ENCODE data around the gene CACNA2D3.

Gene CACNA2D3

DNA sequence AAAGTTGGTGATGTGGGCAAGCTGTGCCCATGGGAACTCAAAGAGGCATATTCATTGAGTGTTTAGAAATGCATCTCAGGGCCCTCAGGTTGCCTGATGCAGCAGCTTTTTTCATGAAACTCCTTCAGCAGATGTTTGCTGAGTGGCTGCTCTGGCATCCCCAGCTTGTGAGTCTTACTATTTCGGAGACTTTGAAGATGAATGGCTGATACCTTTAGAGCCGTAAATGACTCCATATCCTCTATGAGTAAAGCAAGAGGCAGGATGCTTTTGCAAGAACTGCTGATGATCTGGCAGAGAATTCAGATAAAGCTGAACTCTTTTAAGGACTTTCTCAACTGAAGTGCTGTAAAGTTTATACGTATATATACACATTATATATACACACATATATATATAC lies 384.3 kb downstream of the CACNA2D3 start:
- no peak for DNase-seq

DNA sequence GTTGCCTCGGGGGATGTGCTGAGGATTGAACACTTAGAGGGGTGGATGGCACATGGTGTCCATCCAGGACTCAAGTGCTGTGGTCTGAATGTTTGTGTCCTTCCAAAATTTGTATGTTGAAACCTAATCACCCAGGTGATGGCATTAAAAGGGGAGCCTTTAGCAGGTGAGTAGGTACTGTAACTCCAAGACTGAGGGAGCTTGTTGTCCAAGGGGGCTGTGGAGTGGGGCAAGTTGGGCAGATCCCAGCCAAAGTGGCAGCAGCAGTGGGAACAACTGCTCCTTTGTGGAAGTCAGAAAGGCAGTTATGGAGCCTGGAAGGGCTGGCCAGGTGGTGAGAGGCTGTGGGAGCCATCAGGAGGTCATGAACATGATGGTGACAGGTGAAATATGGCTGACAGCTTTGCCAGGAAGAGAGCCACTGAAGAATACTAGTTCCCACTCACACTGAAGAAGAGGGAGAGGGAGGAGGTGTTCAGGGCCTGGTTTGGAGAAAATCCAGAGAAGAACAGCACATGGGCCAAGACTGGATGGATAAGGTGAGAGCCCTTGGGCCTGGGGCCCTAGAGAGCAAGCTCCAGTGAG lies 385.6 kb downstream of the CACNA2D3 start:
- no peak for DNase-seq

DNA sequence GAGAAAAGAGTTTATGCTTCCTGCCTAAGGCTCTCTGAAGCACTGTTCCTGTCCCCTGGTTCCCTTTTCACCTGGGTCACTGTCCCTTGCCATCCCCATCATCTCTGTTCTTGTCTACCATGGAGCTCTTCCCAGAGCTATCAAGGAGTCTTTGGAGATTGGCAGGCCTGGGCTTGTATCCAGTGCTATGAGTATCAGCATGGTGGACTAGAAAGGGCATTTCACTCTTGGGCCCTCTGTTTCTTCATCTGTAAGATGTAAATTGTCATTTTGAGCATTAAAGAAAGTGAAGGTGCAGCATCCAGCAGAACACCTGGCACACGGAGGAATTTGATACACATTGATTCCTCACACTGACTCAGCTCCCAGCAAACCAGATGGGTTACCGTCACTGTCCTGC lies 388.2 kb downstream of the CACNA2D3 start:
- no peak for DNase-seq

DNA sequence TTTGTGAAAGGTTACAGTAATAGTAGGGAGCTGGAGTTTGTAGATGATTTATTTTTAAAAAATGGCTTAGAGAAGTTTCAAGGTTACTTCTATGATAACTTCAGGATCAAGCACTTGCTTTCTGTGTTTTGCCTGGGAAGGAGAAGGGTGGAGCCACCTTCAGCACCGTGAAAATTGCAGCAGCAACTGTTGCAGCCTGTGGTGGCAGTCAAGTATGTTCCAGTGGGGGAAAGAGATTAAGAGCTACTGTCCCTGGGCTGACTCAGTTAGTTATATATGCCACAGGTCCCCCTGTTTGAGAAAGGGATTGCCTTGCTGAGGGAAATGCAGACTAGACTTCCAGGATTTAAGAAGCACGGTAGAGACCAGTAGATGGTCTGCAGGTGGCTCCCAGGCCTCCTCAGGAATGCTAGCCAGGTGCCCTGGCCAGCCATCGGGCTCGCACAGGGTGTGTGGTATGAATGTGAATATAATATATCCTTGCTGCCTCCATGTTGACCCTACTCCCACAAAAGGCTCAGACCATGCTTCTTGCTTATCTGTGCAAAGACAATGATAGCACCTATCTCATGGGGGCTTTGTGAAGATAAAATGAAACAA lies 389.5 kb downstream of the CACNA2D3 start:
- DNase-seq = no peak

DNA sequence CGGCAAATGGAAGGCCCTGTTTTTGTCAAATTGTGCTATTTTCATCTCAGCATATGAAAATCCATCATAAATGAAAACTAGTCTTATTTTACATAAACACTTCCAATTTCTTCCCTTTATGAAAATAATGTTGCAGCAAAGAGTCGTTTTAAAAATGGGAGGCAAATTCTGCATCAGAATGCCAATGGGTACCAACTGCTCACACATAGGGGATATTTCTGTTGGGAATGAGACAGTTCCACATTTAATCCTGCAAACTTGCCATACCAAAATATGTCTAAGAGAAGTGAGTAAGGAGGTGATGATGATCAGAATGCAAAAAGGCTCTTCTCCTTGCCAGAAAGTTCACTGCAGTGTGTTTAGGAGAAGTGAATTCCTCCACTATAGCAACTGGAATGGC lies 391.7 kb downstream of the CACNA2D3 start:
- DNase-seq = no peak

DNA sequence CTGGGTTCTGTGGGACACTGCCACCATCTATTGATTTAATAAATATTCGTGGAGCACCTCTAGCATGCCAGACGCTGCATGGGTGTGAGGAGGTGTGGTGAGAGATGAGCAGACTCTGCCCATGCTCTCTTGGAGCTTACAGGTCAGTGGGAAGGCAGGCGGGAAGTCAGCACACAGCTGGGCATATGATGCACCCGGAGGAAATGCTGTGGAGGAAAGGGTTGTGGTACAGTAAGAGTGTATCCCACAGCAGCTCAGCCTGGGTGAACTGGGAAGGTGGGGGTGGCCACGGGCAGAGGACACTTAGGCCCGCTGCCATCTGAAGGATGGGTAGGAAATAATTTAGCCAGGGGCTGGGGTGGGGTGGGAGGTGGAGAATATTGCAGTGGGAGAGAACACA lies 392.1 kb downstream of the CACNA2D3 start:
- DNase-seq = no peak

DNA sequence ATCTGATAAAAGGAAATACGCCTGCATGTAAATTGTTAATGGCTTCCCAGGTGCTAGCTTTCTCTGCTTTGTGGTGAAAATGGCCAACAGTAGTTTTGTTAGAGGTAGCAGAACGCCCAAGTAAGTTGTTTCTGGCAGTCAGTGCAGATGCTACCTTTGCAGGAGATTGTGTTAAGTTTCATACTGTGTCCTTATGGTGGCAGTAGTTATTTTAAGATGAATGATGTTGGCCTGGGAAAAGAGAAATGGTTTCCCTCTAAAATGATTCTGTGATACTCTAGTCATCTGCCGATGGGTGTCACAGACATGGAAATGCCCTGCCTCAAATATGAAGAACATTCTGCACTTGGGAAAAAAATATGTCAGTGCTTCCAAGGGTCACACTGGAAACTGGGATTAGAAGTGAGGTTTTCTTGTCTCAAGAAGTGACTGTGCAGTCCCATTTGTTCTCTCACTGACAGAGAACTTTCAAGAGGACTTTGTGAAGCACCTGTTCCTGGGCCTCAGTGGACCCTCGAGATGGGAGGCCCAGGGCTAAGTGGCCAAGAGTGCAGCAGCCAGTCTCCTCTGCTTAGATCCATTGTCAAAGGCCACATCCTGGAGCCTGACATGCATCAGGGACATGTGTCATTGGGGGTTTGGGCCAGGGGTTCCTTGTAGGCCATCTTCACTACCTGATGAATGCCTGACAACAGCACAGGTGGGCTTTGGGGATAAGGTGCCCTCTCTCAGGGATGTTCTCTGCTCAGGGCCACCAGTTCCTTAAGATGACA lies 393.3 kb downstream of the CACNA2D3 start:
- DNase-seq = no peak

DNA sequence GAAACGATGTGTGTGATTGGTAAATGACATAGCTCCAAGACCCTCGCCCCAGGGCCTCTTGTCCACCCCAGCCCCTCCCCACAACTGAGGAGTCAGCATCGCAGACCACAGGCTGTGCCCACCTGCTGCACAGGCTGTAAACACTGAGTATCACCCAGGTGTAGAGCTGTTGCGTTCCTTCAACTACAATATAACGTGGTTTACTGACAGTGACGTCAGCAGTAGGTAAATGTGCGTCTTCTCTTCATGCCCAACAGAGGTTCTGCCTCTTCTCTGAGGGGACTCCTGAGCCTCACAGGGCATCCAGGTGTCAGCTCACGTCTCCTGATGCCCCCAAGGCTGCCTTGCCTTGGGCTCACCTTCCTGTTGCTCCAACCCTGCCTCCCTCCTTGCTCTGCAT lies 395.1 kb downstream of the CACNA2D3 start:
- DNase-seq = no peak

DNA sequence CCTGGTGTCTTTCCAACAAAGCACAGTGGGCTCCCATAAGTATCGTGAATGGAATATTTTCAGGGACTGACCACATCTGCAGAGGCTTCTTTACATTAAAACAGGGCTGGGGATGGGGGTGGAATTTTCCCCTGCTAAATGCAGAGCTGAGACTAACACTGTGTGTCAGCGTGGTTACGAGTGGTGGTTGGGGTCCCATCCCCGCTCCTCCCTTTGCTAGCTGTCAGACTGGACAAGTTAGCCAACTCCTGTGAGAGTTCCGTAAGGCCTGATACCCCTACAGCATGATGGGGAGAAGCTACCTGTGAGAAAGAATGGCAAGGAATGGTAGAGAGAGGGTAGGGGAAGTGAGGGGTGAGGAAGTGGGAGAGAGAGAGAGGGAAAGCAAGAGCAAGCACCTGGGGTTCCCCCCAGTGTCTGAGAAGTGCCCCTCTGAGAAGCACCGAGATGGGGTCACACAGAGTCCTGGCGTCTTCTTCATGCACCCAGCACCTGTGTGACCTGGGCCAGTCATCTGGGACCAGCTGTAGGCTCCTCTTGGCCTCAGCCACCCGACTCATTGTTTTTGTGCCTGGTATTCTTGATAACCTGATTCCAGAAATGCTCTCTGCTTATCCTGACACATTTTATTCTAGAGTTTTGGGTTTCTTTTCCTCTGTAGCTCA lies 395.8 kb downstream of the CACNA2D3 start:
- DNase-seq = no peak

DNA sequence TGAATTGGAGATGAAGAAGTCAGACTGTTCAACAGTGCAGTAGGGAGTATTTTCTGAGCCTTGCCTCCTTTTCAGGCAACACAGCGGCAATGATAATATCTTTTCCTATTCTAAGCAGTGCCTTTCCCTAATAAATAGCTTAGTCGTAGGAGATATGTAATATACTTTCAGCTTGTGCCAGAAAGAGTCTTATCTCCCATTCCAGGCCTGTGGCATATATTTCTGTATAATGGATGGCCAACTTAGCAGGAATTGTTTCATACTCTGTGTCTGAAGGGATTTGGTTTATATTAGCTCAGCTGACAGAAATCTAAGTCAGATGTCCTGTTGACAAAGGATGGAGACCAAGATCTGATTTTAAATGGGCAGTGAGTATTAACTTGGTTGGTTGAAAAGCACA lies 397.1 kb downstream of the CACNA2D3 start:
- DNase-seq = no peak

DNA sequence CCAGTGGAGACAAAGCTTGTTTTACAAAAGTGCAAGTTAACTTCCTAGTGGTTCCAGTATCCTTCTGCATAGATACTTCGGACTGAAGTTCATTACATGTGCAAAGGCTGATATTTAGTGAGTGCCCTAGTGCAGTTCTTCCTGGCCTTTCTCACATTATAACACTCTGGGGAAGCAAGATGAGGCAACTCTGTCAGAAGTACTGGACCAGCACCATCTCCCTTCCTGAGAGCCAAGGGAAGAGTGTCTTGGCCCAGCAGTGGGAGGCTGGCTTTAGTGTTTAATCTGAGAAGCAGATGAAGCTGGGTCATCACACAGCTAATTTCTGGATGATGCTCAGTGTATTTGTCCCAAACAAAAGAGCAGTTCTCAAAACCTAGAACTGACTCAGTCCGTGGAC lies 397.7 kb downstream of the CACNA2D3 start:
- DNase-seq = no peak

DNA sequence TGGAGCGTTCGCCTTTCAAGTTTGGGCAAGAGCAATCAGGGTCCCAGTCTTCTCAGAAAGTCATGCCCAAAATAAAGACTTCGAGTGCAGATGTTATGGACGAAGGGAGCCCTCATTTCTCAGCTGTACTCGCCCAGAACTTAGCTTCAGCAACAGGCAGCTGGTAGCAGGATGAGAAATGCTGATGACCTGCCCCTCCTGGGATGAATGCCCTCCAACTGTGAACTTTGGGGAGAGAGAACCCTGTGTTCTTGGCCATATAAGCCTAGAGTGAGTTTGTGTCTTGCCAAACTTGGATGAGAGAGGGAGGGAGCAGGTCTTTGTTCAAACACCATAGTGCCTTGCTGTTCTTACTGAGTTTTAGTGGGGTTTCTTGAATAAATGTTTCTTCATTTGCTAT lies 405.2 kb downstream of the CACNA2D3 start:
- DNase-seq = no peak

DNA sequence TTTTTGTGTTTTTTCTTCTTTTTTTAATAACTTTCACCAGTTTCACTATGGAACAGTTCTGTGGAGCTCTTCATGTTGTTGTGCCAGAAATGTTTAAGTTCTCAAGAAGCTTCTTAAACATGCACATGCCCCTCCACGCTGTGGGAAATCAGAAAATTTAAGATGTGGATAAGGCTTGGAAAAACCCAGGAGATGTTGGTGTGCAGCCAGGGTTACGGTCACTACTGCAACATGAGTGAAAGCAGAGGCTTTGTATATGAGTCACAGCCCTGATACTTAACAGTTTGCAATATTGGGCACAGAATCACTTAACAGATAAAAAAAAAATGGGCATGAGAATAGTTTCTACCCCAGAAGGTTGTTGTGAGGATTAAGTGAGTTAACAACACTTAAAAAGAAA lies 405.6 kb downstream of the CACNA2D3 start:
- no peak for DNase-seq

DNA sequence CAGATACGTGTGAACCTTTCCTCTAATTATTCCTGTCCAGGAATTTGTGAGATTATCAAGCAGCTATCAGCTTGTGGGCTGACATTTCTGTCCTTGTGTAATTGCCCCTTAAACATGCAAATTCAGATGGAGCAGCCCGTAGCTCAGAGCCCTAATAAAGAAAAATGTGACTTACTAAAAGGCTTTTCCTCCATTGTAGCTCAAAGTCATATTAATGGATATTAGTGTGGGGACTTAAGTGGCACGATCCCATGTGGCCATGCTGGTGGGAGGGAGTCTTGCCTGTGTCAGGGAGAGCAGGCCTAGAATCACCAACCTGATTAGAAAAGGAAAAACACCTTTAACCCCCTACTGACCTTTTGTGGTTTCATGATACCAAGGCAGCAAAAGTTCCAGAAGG lies 406.3 kb downstream of the CACNA2D3 start:
- DNase-seq = no peak

DNA sequence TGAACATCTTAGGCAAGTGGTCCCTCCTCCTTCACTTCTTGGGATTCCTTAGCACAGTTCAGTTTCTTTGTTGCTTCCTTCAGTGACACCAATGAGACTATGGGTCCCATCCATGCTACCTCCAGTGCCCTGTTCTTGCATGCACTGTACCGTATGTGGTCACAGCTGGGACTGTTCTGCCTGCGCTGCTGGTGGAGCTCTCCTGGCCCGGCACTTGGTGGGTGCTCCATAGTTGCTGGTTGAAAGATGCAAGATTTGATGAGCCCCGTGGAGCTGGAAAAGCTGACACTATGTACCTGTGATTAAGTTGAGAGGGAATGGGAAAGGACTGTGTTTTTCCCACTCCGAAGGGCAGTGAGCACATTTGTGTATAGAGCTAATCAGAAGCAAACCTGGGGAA lies 407.7 kb downstream of the CACNA2D3 start:
- no peak for DNase-seq

DNA sequence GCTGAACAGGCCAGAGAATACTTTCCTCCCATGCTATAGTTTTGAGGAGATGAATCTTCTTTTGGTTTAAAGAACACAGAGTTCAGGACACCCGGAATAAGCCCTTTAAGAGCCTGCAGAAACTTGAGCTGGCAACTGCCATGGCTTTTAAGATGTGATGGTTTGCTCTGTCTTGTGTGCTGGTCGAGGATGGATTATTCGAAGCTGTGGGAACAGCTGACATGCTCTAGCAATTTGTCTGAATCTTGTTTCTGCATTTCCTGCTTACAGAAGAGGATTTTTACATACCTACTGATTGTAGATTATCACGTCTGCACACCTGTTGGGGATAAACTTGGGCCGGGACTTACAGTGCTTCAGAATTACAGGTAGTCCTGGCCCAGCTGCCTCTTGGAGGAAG lies 408.6 kb downstream of the CACNA2D3 start:
- no peak for DNase-seq

DNA sequence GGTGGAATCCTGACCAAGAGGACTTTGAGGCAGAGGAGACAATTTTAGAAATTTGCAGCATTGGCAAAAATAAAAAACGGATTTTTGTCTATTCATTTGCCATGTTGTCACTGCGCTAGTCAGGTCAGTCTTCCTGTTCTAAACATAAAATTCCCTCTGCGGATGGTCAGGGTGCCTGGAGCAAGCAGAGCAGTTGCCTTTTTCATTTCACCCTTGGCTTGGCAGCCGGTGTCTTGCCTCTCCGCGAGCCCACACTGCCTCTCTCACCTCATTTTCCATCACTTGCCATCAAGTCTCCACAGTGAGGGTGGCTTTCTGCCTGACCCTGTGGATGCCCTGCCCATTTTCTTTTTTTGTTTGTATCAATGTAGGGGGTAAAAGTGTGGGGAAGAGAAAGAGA lies 409.4 kb downstream of the CACNA2D3 start:
- DNase-seq = no peak

DNA sequence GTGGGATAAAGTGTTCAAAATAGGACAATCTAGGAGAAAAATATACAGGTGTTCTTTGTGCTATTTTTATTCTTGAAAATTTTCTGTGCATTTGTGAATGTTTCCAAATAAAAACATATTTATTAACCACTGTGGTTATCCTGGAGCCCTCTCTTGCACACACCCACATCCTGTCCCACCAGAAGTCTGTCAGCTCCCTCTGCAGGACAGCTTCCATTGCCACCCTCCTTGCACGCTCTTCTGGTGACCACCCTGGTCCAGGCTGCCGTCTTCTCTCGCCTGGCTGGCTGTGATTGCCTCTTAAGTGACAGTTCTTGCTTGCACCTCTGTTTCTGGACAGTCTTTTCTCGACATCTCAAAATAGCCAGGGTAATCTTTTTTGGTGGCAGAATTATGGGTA lies 411.5 kb downstream of the CACNA2D3 start:
- DNase-seq = no peak

DNA sequence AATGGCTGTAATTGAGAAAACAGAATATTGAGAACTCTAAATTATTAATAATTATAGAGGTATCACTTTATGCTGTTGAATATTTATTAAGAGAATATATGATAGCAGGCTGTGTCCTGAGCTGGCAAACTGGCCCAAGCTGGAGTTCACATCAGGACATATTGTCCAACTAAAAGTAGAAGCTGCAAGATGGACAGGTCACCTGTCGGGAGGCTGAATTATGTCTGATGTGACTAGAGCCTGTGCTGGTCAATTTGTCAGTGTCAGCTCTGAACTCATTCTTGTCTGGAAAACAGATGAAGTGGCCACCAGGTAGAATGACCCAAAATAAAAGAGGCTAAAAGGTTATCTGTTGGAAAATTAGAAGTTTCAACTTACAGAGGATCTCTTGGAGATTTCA lies 413.3 kb downstream of the CACNA2D3 start:
- DNase-seq = no peak

DNA sequence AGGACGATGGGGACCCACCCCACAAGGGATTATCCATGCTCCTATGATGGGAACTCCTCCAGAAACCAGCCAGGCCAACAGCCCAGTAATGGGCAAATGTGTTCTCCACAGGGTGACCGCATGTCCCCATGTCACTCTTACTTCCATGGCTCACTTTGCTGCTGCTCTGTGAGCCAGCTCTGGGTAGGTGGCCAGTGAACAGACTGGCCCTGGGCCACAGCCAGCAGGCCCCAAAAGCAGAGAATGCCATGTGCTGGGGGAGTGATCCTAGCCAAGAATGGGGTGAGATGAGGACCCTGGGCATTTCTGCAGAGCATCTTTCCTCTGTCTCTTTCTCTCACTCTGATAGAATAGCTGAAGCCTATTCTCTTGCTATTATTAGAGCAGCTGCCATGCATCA lies 414.1 kb downstream of the CACNA2D3 start:
- no peak for DNase-seq

DNA sequence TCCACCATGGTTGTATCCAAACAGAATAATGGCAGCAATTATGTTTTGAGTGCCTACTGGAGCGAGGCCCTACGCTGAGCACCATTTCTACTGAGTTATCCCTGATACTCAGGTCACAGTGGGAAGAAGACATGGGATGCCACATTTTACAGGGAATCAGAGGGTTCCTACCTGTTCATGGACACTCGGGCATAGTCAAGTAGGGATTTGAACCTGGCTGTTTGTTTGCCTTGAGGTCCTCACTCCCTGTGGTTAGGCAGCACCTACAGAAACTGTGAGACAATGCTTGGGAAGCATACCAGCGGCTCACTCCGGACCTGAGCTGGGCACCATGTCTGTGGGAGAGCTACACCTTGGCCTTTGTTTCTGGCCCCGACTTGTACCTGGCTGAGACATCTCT lies 415.2 kb downstream of the CACNA2D3 start:
- no peak for DNase-seq

DNA sequence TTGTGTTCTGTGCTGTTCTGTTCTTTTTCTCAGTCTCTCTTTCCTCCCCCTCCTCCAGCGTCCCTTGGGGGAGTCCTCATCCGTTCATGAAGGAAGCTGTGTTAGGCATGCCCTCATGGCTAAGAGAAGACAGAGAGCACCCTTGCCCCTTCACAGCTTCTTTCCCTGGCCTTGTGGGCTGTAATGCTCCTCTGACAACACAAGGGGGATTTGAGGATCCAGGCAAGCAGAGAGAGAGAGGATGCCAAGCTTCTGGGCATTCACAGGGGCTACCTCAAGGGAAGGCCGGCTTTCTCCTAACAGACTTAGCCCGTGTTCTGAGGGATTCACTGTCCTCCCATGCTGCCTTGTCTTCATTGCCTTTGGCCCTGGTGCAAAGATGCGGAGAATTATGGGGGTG lies 416.0 kb downstream of the CACNA2D3 start:
- DNase-seq = no peak

DNA sequence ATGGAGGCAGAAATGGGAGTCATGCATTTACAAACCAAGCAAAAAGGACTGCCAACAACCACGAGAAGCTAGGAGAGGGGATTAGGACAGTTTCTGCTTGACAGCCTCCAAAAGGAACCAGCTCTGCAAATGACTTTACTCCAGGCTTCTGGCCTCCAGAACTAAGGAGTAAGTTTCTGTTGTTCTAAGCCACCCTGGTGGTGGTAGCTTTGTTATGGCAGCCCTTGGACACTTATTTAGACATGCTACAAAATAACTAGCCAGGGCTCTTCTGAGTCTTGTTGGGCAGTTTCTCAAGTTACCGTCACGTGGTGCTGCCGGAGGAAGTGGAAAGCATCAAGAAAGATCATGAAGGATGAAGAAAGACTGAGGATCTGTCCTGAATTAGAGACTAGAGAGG lies 419.0 kb downstream of the CACNA2D3 start:
- DNase-seq = no peak

DNA sequence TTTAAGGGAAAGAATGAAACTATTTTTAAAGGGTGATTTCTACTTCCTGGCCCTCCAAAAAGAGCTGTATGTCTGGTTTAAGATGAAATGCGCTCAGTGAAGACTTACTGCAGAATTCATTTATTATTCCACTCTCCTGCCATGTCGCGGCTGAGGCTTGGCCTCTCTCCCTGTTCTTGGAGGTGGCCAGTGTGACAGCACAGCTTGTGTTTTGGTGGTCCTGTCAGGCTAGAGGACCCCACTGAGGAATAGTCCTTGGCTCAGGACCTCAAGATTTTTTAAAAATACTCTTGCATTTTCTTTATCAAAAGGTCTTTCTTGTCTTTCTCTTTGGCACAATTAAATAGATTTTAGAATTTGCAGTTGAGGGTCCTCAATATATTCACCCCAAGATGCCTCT lies 421.1 kb downstream of the CACNA2D3 start:
- DNase-seq = no peak
